SKM-1 treated with dmso at 0.1 percent for 144 hours (cell line): ENCODE measurements around the gene CACHD1.

Experiments
- DNase-seq: peaks from one replicate; lab custom pipeline; 2025; ENCODE audit not compliant: unreplicated experiment; lab: John Stamatoyannopoulos, UW

CACHD1 gene

DNA sequence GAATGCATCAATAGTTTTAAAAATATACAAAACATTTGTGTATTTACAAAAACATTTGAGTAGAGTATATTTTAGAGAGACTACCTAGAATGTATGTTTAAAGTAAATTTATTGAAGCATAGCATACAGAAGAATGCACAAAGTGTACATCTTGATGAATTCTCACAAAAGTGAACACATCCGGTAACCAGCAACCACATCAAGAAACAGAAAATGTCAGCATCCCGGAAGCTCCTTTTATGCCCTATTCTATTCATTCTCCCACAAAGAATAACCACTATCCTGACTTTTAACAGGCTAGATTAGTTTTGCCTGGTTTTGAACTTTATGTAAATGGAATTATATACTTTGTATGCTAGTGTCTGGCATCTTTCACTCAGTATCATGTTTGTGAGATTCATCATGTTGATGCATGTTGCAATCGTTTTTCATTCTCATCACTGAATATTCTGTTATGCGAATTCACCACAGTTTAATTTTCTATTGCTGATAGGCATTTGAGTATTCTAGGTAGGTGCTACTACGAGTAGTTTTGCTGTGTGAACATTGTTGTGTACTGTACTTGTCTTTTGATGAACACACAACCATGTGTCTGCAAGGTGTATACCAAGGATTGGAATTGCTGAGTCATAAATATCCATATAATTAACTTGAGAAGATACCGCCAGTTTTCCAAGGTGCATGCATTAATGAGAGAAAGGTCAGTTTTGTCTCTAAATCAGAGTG lies 75.4 kb downstream of the CACHD1 start:
- no peak for DNase-seq

DNA sequence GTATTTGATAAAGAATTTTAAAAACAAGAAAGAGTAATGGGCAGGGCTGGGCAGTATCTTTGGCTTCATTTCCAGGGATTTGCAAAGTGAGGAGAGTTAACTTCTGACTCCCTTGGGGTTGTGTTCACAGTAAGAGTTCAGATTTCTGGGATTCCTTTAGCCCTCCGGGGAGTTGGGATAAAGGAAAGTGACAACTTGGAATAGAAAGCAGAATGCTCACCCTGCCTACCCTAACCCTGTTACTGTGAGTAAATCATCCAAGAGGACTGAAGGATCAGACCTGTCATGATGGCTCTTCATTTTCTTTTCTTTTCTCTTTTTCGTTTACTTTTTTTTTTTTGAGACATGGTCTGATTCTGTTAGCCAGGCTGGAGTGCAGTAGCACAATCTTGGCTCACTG lies 76.1 kb downstream of the CACHD1 start:
- DNase-seq: no peak

DNA sequence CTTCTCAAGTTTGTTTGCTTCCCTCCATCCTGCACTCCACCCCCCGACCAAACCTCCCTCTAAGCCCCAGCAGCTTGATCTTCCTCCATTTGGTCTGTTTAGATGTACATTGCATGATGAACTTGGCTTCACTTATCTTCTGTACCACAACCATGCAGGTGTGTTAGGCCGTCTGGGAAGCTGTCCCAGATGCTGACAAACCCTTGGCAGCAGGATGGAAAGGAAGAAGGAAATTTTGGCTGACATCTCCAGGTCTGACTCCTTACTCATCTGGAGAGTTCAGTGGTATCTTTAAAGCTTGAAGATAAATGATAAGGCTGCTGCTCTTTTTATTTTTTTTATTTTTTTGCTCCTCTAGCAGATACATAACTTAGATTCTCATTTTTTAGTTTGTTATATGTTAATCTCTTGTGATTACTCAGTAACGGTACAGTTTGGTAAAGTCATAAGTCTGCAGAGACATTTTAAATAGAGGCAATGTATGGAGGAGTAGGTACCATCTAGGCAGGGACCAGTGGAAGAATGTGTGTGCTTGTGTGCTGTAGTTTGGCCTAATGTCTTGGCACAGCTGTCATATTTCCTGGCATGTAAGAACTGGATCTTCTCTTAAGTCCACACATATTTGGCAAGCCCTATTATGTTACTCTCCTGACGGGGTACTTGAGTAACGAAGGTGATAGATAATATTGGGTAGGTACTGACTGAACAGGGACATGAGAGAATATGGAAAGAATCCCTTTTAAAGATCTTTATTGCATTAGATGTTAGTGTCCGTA lies 79.7 kb downstream of the CACHD1 start:
- no peak for DNase-seq

DNA sequence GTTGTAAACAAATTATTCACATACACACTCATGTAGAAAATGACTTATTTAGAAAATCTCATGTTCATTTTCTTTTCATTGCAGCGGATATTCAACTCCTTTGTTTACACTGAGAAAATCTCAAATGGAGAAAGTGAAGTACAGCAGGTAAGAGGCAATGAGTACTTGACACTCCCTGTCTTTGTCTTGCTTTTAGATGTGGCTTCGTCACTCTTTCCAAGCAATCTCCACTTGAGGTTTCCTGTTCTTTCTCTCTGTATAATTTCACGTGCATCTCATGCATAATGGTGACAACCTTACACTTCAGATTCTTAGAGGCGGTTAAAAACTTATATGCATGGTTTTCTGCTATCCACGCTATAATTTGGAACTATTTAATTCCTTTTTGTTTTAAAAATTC lies 80.6 kb downstream of the CACHD1 start:
- no peak for DNase-seq

DNA sequence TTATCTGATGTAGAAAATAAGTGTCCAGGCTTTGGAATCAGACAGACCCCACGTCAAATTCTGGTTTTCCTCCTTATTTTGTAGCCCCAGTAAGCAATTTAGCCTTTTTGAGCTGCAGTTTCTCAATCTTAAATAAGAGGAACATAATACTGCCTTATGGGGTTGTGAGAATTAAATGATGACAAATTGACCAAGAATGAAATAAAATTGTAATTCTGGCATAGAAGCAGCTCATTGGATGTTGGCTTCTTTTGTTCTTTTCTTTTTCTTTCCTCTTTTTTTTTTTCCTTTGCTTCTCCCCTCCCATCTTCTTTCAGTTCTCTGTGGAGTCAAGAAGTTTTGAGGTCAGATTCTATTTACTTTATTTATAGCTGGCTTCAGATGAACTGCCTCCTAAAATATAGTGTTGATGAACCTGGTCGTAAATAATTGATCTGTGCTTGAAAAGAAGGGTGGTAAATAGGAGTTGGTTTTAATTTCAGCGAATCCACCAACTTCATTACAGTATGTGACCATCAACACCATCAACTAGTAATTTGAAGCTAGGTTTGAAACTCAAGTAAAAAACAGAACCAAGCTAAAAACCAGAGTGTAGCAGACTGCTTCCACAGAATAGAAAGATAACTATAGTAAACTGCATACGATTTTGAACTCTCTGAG lies 81.1 kb downstream of the CACHD1 start:
- no peak for DNase-seq

DNA sequence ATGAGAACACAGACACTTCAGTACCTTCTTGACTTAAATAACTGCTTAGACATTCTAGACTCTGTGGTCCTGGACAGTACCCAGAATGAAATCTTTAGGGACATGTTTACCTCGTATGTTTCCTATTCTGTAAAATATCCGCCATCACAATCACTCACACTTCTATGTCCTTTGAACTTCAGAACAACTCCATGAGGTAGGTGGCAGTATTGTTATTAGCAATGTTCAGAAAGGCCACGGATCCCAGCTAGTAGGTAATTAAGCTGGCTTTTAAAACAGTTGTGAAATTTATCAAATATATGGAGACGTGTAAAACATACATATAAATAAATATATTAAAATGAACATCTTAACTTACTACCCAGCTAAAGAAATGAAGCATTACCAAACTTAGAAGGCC lies 83.4 kb downstream of the CACHD1 start:
- DNase-seq: no peak

DNA sequence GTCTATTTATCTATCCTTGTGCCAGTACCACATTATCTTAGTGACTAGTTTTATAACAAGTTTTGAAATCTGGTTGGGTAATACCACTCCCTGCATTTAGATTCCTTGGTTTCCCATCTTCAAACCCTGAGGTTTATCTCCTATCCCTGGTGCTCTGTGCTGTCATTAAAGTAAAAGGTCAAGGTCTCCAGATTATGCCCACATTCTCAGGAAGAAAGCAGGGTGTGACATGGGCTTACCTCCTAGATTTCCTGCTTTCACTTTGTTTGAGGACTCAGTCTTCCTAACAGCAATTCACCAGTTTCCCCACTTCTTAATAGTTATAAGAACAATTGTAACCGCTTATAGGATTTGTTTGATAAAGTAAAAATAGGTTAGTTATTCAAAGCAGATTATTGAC lies 86.0 kb downstream of the CACHD1 start:
- DNase-seq: no peak

DNA sequence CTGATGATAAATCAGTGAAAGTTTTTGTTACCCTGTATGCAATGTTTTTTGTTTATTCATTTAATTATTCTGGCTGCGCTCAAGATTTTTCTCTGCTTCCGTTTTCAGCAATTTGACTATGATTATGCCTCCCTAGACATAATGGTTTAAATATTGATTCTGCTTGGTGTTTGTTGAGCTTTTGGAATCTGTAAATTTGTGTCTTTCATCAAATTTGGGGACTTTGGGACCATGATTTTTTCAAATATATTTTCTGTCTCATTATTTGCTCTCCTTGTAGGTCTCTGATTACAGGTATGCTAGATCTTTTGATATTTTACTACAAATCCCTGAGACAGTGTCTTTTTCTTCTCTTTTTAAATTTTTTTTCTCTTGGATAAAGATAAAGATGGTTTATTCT lies 92.1 kb downstream of the CACHD1 start:
- no peak for DNase-seq

DNA sequence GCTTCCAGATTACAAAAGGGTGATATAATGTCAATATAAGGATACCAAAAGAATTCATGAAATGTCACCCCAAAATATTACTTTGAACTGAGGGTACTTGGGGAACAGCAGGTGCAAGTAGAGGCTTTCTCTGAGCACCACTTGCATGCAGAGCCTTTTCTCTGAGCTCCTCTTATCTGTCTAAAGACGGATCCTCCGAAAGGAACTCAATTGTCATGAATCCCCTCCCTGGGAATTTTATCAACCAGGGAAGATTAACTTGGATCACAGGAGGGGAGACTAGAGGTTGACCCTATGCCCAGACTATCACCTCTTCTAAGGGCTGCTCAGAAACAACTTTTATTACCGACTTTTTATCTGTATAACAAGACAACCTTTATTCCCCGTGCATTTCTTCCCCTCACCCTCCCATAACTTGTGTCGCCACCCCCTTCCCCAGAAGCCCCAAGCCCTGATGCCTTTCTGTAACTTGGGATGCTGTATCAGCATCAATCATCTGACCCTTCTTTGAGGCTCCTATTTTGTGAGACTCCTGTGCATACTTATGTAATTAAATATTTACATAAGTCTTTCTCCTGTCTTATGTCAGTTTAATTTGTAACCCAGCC lies 94.1 kb downstream of the CACHD1 start:
- no peak for DNase-seq

DNA sequence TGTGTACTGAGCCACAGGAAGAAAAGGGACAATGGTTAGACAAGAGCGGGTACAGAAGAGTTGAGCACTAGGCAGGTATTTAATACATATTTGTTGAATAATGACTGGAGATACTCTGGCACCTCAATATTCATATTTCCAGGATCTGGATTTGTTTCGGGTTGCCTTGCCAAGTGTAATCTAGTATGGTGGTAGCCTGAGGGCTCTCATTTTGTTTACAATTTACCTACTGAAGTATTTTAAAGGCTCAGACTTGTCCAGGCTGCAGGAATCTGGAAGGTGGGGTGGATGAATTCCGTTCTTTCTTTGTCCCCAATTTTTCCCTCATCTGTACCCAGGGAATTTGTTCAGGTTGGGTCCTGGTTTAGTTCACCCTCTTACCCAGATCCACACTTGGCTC lies 95.0 kb downstream of the CACHD1 start:
- DNase-seq: no peak

DNA sequence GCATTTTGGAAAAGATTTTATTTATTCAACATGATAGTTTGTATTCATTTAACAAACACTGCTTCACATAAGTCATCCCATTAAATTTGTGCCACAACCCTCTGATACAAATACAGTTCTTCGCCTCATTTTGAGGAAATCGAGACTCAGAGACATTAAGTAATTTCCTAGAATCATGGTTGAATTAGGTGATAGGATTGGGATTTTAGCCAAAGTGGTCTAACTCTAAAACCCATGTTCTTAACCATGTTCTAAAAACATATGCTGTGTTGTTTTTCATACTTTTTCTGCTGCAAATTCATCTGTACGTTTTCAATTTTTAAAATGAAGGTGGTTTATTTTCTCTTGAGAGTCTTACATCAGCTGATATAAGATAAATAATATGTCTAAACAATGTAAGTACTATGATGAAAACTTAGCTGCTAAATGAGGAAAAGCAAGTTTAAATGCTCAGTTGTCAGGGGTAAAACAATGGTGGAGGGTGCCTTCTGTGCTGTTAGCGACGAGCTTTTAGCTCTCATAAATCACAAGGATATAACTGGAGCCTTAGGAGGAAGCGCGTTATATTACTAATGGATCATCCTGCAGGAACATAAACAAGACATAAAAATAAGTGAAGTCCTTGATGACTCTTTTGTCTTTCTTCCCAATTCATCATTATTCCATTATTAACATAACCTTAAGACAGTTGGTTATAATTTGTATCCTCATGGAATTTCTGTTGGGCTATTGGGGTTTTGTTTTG lies 97.7 kb downstream of the CACHD1 start:
- DNase-seq: no peak

DNA sequence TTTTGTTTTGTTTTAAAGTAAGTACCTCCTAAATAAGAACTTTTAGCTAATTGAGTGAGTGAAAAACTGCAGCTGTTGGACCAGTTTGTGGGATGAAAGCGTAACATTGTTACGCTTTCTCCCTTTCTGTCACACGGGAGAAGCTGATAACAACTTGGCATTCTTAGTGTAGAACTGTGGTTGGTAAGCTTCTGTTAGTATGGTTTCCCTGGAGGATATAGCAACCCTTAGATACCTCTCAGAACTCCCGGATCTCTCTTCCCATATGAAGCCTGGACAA lies 98.2 kb downstream of the CACHD1 start:
- DNase-seq: no peak

DNA sequence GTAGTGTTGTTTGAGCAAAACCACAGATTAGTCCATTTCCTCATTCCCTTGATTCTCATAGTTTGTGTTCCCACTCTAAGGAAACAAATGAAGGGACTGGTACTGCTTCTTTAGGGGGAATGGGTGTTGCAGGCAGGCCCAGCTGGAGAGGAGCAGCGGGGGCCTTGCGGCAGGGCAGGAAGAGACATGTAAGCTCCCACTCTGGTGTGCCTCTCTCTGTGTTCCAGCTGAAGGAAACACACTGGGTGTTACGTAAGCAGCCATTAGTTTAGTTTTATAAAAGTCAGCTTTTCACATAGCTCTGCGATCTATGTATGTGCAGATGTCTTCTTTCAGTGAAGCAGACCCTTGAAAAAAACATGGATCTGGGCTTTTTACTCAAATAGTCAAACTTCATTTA lies 99.5 kb downstream of the CACHD1 start:
- DNase-seq: peak; percentile 33

DNA sequence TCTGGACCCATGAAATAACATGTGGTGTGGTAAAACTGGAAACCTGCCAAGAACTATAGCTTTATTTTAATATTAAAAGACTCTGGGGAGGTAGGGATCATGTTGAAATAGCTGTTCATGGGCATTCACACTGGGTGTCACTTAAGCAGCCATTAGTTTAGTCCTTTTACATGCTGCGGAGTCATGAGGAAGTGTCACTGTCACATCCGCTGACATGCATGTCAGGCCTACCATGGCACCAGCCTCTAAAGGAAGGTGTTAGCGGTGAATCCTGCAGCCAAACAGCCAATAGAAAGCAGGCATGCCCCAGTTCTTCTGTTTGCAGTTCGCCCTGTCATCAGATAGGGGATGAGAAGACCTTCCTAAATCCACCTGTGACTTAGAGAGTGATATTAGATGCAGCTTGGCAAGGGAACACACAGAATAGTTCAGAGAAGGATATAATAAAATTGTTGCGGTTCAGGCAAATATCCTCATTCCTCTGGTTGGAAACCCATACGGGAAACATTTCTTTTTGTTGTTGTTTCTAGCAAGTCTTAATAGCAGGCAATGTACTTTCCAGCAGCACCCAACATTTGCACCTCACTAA lies 100.4 kb downstream of the CACHD1 start:
- DNase-seq: no peak

DNA sequence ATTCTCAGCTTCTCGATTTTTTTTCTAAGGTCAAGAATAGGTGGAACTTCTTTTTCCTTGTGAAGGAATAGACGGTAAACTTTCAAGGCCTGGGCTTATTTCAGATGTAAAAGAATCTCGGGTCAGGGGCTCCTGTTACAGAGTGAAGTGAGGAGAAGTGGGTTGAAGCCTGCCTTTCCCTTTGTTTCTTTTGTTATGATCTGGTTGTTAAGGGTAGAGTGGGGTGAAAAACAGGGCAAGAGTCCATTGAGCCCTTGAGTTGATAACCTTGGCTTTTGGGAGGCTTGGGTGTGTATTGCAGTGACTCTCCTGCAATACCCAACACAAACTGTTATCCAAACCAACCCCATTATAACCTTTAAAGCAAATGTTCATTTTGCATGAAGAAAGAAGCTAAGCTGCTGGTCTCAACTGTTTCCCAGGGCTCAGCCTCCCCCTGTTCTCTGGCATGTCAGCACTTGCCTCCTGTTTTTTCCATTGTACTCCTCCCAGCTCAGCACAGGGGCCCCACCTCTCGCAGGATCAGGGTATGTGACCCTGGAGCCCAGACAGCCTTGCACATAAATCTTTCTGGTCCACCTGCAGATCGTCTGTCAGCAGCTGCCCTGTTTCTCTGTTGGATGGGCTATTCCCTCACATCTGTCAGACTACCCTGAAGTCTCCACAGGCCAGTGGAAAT lies 102.4 kb downstream of the CACHD1 start:
- DNase-seq: no peak

DNA sequence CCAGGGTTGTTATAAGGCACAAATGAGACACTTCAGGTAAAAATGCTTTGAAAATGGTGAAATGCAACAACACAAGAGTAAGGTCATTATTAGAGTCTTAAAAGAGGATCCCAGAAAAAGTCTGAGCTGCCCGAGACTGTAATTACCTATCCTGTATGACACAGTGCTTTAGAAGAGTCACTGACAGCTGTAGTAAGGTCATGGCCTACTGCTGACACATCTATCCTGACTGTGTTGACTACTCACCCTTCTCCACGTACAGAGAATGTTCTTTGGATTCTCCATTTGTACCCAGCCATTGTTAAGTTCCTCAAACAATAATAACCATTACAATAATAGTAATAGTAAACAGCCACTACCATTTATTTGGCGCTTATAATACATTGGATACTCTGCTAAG lies 104.4 kb downstream of the CACHD1 start:
- DNase-seq: no peak

DNA sequence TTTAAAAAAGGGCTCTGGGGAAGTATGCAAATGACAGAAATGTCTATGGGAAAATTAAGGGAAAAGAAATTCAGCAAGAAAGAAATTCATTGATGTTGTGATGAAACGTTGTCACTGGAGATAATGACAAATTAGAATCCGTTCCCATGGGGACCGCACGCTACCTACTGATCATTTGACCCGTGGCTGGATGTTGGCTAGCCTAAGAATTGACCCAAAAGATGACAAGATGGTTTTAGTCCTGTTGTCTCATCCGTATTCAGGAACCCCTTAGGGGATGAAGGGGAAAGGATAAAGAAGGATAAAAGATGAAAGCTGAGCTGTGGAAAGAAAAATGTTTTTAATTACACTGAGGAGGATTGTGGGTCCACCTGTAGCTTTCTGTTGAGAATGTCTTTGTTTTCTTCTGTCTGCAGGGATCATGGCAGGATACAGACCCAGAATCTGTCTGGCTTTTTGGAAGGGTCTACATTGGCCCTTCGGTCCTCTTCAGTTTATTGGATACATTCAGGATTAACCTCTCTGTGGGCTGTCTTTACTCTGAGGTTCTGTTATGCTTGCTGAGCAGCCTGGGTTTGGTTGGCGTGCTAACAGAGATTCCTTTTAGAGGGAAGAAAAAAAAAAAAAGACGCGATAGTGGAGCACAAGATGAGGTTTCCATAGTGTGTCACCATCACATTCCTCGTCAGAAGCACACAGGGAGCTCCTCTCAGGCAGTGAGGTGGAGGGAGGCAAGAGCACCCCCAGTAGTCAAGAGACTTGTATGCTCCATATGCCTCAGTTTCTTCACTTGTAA lies 106.2 kb downstream of the CACHD1 start:
- no peak for DNase-seq

DNA sequence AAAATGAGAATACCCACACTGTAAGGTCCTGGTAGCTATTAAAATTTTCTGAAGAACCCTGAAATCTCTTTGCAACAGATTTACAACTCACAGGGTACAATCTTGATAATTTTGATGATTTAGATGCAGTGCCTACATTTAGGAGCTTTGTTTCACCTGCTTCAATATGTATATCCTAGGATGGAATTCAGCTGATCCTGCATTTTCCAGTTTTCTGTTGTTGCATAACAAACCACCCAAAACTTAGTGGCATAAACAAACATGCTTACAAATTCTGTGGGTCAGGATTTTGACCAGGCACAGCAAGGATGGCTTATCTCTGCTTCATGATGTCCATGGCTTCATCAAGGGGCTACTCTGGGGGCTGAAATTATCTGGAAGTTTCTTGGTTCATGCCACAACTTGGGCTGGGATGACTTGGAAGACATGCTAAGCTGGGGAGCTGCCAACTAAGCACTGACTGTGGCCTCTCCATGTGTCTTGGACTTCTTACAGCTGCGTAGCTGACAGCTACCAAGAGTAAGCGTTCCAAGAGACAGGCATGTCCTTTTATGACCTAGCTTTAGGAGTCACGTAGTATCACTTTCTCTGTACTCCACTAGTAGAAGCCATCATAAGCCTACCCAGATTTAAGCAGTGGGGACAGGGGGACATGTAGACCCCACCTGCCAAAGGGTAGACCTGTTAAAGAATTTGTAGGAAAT lies 108.5 kb downstream of the CACHD1 start:
- no peak for DNase-seq

DNA sequence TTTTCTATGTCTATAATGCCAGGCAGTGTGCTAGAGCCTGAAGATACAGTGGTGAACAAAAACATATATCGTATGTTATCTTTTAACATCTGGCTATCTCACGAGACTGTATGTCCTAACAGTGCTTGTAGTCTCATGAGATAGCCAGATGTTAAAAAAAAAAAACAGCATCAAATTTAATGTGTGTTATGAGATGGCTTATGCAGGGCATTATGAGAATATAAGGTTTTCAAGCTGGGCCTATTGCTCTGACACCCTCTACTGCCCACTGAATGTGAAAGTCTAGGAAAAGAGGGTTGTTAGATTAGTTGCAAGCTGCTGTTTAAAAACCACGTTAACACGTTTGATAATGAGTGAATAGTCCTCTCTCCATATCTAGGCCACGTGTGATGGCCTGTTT lies 109.8 kb downstream of the CACHD1 start:
- DNase-seq: no peak
